Prostate gland (tissue), 2 donors: ENCODE measurements around the gene ELMO1.

Source experiments
- CTCF ChIP-seq, 4 experiments: fragments of 200-600 bp in 2 of 4; fragments of 450-650 bp in 2 of 4; sonication (generic) in 2 of 4; IDR thresholded peaks; 1 replicate in 3 of 4; 2 replicates in 1 of 4; pipeline ENCODE4 v1.5.1; 2016 to 2019; ENCODE audit warnings: antibody characterized with exemption in 4 of 4, mild to moderate bottlenecking in 2 of 4, moderate library complexity in 2 of 4
- POLR2A ChIP-seq: fragments of 450-650 bp; IDR thresholded peaks from one replicate; pipeline ENCODE4 v1.6.1; 2016; ENCODE audit warnings: antibody characterized with exemption, mild to moderate bottlenecking
- POLR2AphosphoS5 ChIP-seq: sonication (generic); formaldehyde crosslinking; IDR thresholded peaks from one replicate; pipeline ENCODE4 v1.6.1; 2017; ENCODE audit warnings: antibody characterized with exemption

GRCh38 chr7:36916619-36917018, 532.0 kb downstream of the ELMO1 start:
- TF ChIP-seq CTCF (IDR thresholded peaks at IDR 0.05) = no peak
- TF ChIP-seq POLR2A = no peak
- TF ChIP-seq POLR2AphosphoS5 = no peak
